Right atrium auricular region (tissue), 2 donors: ENCODE results near the gene REXO2. TPM values are rescaled to one million over a fixed set of nuclear protein-coding genes. Genes with fewer than 3 reads are reported as not detected.

ENCODE experiments used
- DNase-seq: peaks from one replicate; pipeline ENCODE4 v3.0.0-alpha.2; 2019; ENCODE audit warnings: low spot score
- H3K27ac ChIP-seq, 2 donors: fragments of 200-600 bp; sonication (generic); 1 replicate in 1 of 2; 2 replicates in 1 of 2; pipeline ENCODE4 v1.5.1; 2016 to 2019
- H3K27me3 ChIP-seq, 2 donors: fragments of 200-600 bp; sonication (generic); one replicate each; pipeline versions ENCODE4 v1.5.1 to v1.6.0; 2017 to 2019
- H3K36me3 ChIP-seq: fragments of 200-600 bp; sonication (generic); one replicate; pipeline ENCODE4 v1.5.1; 2016
- H3K4me1 ChIP-seq, 2 donors: fragments of 200-600 bp; sonication (generic); one replicate each; pipeline versions ENCODE4 v1.5.1 to v1.6.0; 2017 to 2019
- H3K4me3 ChIP-seq, 2 donors: fragments of 200-600 bp; sonication (generic); 1 replicate in 1 of 2; 2 replicates in 1 of 2; pipeline ENCODE4 v1.5.1; 2017 to 2019; ENCODE audit warnings: mild to moderate bottlenecking in 1 of 2, moderate library complexity in 1 of 2
- H3K9me3 ChIP-seq, 2 donors: fragments of 200-600 bp; sonication (generic); one replicate each; pipeline ENCODE4 v1.5.1; 2019
- CTCF ChIP-seq, 2 donors: fragments of 200-600 bp; sonication (generic); IDR thresholded peaks; one replicate each; pipeline ENCODE4 v1.5.1; 2019; ENCODE audit warnings: antibody characterized with exemption in 2 of 2
- total RNA-seq, 2 donors: library from RNA; depleted of rRNA; stranded (reverse); fragments of >200 nt; gene quantifications; one replicate each; pipeline ENCODE4 v1.1.0, GENCODE V29; 2016

The REXO2 gene
- total RNA-seq, 2 donors from 2014 or later = 129 to 144 TPM

DNA sequence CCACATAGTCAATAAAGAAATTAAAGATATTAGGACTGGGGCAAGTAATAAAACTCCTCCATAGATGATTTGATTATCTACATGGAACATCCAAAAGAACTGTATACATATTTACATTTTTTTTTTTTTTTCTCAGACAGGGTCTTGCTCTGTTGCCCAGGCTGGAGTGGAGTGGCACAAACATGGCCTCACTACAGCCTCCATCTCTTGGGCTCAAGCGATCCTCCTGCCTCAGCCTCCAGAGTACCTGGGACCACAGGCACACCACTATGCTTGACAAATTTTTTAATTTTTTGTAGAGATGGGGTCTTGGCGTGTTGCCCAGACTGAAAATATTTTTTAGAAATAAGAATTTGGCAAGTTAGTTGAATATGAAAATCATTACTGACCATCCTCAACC is 24.7 kb downstream of the REXO2 start:
- TF ChIP-seq CTCF (IDR thresholded peaks at IDR 0.05) = no peak
- Histone ChIP-seq H3K9me3 (peaks cover 0 to 5% of the 10 kb centered on the region in 2 donors), H3K27me3 (no peaks in the 10 kb centered on the region), H3K4me3 (no peak overlapping the region), H3K36me3 (no peaks in the 10 kb centered on the region), H3K4me1 (no peaks in the 10 kb centered on the region), H3K27ac (no peak overlapping the region)
- no peak for DNase-seq

DNA sequence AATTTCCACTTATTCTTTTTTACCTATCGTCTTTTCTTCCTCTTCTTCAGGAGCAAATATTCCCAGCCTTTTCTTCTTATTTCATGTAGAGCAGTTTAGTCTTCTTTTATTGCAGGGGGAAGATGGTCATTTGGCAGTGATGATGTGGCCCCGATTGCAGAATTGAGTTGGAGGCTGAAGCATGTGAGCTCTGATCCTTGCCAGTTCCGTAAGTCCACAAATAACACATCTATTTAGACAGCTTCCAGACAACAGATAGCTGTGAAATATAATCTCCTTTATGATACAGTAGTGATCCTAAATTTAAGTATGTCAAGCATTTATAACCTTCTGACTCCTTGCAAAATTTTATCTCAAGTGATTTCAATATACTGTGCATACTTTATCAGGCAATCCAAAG is 27.5 kb downstream of the REXO2 start:
- no peak for DNase-seq
- no peak overlapping the region for H3K27ac ChIP-seq
- H3K9me3 ChIP-seq = peaks cover 0 to 2% of the 10 kb centered on the region in 2 donors
- H3K36me3 ChIP-seq = no peaks in the 10 kb centered on the region
- H3K27me3 ChIP-seq = no peaks in the 10 kb centered on the region
- no peaks in the 10 kb centered on the region for H3K4me1 ChIP-seq
- TF ChIP-seq CTCF (IDR thresholded peaks at IDR 0.05) = no peak
- H3K4me3 ChIP-seq = no peak overlapping the region

DNA sequence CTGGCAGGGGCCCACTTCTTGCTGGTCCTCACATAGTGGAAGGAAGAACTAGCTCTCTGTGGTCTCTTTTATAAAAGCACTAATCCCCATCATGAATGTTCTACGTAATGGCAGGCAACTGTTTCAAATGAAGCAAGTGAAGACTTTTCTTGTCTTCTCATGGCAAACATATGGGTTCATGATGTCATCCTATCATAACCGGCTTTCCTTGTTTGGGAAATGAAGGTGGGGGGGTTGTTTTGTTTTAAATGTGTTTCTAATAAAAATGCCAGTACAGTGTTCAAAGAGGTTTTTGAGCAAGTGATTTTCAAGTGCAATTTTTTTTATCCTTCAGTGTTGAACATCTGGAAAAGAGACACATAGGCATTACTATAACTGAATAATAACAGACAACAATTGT is 33.4 kb downstream of the REXO2 start:
- Histone ChIP-seq H3K4me3 (no peak overlapping the region), H3K4me1 (no peaks in the 10 kb centered on the region), H3K9me3 (no peaks in the 10 kb centered on the region), H3K27ac (no peak overlapping the region), H3K27me3 (no peaks in the 10 kb centered on the region), H3K36me3 (no peaks in the 10 kb centered on the region)
- TF ChIP-seq CTCF (IDR thresholded peaks at IDR 0.05) = no peak
- no peak for DNase-seq

DNA sequence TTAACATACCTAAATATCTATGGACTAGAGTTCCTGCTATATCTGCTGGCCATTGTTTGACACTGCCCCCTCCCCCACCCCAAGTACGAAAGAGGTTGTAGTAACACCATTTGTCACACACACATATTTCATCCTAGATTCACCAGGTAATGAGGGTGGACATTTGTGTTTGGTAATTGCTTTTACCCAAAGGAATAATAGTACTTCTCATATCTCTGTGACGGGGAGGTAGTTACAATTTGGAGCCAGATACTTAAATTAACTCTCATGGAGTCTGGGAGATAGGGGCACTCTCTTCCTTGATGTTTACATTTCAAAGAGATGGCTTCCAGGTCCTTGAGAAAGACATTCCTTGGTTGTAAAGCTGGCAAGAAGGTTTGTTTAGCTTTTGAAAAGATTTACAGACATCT is 38.7 kb downstream of the REXO2 start:
- Histone ChIP-seq H3K36me3 (no peaks in the 10 kb centered on the region), H3K4me3 (no peak overlapping the region), H3K27me3 (no peaks in the 10 kb centered on the region), H3K4me1 (no peaks in the 10 kb centered on the region), H3K9me3 (no peaks in the 10 kb centered on the region), H3K27ac (no peak overlapping the region)
- DNase-seq = no peak
- TF ChIP-seq CTCF (IDR thresholded peaks at IDR 0.05) = no peak

DNA sequence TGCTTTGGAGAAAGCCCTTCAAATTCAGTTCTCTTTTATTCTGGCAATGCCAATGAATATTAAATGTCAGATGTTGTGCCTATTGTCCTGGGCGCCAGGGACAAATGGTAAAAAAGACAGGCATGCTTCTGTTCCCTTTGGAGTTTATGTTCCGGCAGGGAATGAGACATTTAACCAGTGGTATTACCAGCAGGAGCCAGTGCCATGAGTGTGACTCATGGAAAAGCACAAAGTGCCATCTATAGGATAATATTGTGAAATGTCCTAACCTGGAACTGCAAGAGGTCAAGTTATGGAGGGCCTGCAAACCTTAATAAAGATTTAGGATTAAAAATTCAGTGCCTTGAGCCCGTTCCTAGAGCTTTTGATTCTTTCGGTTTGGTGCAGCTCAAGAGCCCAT is 39.5 kb downstream of the REXO2 start:
- no peak for TF ChIP-seq CTCF (IDR thresholded peaks at IDR 0.05)
- Histone ChIP-seq H3K9me3 (no peaks in the 10 kb centered on the region), H3K4me3 (no peak overlapping the region), H3K27me3 (no peaks in the 10 kb centered on the region), H3K36me3 (no peaks in the 10 kb centered on the region), H3K27ac (no peak overlapping the region), H3K4me1 (no peaks in the 10 kb centered on the region)
- no peak for DNase-seq

DNA sequence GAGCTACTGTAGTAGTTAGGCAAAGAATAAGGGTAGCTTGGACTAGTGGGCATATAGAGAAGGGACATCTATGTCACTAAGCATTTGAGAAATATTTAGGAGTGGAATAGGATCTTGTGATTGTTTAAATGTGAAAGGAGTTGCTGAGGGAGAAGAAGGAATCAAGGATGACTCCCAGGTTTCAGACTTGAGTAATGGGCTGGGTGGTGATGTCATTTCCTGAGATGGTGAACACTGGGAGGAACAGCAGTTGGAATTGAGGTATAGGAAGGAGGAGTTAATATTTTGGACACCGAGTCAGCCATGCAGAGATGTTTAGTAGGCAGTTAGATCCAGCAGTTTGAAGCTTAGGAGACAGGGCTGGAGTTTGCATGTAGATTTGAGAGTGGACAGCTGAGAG is 40.1 kb downstream of the REXO2 start:
- no peak for DNase-seq
- Histone ChIP-seq H3K4me1 (no peaks in the 10 kb centered on the region), H3K36me3 (no peaks in the 10 kb centered on the region), H3K4me3 (no peak overlapping the region), H3K9me3 (no peaks in the 10 kb centered on the region), H3K27me3 (no peaks in the 10 kb centered on the region), H3K27ac (no peak overlapping the region)
- no peak for TF ChIP-seq CTCF (IDR thresholded peaks at IDR 0.05)
